Stimulated activated CD8-positive, alpha-beta memory T cell treated with anti-CD3 and anti-CD28 coated beads, Interleukin-4, amount 100 ng/mL, for 24 hours (primary cell): Measurements from ENCODE around the gene ARHGAP21.
"Not testable (repeated sequence)": the region's sequence is repeated elsewhere in the genome, so short reads cannot be mapped to it uniquely, and the experiment has no call there.

Experiments used
- DNase-seq: peaks from one replicate; pipeline ENCODE4 v3.0.0-alpha.2; 2020; ENCODE audit warnings: low read depth

The ARHGAP21 gene

DNA sequence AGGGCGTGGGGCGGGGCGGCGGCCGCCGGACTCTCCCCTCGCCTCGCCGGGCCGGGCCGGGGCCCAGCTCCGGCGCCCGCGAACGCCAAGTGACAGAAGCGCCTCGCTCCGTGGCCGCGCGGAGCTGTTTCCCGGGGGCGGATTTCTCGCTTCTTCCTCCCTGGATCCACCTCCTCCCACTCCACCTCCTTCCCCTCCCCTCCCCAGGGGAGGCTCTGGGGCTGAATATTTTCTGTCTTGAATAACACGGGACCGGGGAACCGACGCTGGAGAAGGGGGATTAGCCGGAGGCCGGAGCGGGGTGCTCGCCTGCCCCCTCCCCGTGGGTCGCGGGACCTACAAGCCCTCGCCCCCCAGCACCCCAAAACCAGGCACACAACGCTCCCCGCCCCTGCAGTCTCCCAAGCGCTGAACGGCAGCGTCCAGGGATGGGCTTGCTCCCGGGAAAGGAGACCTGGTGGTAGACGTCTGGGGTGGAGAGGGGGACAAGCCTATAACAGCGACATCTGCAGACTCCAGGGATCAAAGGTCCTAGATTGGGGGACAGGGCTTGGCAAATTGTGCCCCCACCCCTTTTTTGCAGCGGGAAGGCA is at the start of gene ARHGAP21:
ARHGAP21 (minus strand) TSS at position 100 of the 593 bp plus-strand sequence. CDS start 1,988 bp downstream, outside the sequence.
- DNase-seq, result peak; percentile 16

DNA sequence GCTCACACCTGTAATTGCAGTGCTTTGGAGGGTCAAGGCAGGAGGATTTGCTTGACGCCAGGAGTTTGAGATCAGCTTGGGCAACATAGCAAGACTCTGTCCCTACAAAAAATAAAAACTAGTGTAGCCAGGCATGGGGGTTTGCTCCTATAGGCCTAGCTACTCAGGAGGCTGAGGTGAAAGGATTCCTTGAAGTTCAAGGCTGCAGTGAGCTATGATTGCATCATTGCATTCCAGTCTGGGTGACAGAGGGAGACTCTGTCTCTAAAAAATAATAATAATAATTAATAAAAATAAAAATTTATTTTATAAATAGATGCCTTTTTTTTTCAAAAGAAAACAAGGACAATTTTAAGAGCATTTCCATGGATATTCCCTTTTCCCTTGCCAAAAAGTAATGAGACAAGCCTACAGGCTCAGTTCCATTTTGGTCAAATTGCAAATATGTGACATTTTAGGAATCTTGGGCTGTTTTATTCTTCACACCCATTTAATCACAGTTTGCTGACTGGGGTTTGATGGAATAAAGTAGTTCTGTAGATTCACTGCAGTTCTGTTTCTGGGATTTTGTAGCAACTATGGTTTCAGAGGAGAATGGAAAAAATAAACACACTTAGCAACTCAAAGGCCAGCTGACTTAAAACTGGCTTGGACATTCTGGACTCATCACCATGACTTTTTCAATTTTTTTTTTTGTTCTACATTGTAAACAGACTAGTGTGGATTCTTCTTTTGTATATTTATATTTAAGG is 48.4 kb upstream of the ARHGAP21 start:
- no peak for DNase-seq

GRCh38 chr10:24764991-24765390 is 41.3 kb upstream of the ARHGAP21 start:
- DNase-seq, result not testable (repeated sequence)

DNA sequence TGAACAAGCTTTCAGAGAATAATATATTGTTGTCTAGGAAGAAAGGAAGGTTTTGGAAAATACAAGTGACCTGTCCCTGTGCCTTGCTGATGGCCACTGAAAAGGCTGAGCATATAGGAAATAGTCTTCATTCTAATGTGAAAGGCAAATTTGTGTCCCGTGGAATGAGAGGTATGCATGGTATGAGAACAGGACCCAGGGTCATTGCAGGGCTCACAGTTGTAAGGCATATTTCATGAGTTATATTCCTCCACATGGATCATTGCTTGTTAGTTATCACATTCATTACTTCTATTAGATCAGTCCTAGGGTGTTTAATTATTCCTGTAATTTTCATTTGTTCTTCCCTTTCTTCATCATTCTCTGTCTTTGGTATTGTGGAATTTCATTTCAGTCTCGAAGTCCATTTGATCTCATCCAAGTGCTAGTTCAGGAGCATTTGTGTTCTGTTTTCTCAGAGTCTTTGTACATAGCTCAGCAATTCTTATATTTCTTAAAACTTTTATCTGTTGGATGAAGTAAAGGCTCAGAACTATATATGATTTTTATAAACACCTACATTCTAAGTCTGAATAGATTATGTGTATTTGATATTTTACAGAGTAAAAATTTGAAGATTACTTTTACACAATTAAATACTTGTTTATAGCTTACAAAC is 39.4 kb upstream of the ARHGAP21 start:
- DNase-seq, result no peak

- DNase-seq, result no peak
These were observed 38.7 kb upstream of the ARHGAP21 start for GRCh38 chr10:24762161-24762924.

GRCh38 chr10:24759672-24760071 is 36.0 kb upstream of the ARHGAP21 start:
- DNase-seq, result no peak

- DNase-seq, result not testable (repeated sequence)
These were observed 34.6 kb upstream of the ARHGAP21 start for GRCh38 chr10:24758254-24758653.

- no peak for DNase-seq
These were observed 32.6 kb upstream of the ARHGAP21 start for GRCh38 chr10:24756283-24756682.

DNA sequence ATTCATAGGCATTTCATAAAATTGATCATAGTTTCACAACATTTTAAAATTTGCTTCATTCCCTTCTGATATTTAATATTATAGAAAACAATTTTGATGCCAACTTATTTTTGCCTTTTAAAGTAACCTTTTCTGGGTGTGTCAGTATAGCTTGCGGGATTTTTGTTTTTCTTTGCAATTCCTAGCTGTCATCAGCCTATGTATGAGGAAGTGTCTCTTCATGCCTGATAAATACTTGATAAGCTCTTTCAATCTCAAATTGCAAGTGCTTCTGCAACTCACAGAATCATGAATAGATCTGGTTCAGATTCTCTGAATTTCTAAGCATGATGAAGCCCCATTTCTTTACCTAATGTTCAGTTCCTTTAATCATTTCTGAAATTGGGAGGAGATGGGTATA is 28.0 kb upstream of the ARHGAP21 start:
- DNase-seq, result no peak

GRCh38 chr10:24750695-24751094 is 27.0 kb upstream of the ARHGAP21 start:
- no peak for DNase-seq

DNA sequence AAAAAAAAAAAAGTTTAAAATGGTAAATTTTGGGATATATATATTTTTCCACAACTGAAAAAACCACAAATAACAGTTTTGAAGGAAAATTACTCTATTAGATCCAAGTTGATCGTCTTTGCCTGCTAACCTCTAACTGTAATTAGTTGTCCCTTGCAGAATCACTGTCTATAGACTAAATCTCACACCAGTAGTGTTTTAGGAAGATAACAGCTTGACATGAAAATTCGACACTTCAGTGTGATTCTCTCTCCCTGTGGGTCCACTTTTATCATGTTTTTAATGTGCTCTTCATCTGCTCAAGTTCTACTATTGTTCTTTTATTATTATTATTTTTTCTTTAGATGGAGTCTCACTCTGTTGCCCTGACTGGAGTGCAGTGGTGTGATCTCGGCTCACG is 24.5 kb upstream of the ARHGAP21 start:
- DNase-seq, result no peak

DNA sequence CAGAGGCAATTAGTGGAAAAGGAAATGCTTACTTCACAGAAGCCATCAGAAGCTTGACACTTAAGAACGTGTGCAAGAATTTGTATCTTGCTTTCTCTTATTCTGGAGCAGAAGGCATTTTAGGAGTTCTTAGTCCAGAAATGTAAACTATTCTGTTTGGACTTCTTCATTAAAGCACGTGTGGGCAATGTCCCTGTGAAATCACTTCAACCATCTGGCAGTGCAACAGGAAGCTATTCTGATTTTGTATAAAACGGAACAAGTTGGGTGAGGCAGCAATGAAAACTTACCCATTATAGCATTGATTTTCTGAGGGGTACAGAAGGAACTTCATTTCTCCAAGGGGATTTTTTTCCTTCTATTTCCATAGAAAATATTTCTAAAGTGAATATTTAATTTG is 21.3 kb upstream of the ARHGAP21 start:
- no peak for DNase-seq

- no peak for DNase-seq
These were observed 17.0 kb upstream of the ARHGAP21 start for GRCh38 chr10:24740714-24741113.

DNA sequence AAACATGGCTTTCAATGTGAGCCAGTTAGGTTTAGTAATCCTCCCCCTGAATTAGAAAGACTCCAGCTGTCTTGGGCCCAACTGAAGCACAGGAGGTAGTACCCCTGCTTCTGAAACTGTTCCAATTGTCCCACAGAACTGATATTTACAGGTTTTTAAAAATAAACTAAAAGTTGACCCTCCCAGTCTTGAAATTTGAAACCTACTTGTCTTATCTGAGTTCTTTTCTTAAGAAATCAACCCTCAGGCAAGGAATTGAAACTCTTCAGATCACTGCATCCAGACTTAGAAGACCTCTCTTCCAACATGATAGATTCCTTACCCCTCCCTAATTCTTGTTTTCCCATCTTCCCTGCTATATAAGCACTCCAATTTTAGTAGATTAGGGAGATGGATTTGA is 13.3 kb upstream of the ARHGAP21 start:
- DNase-seq, result no peak

DNA sequence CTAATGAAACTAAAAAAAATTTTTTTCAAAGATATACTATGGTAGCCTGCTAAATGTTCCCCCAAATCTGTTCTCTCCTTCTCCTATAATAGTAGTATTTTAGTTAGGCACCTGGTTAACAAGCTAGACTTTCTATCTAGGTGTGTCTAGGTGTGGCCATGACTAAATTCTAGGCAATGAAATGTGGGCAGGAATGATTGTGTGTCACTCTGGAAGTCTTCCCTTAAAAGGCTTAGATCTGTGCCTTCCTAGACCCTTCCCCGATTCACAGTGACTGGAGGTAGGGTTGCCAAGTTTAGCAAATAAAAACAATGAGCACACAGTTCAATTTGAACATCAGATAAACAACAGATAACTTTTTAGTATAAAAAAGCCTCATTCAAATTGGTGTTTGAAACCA is 8.3 kb upstream of the ARHGAP21 start:
- no peak for DNase-seq

DNA sequence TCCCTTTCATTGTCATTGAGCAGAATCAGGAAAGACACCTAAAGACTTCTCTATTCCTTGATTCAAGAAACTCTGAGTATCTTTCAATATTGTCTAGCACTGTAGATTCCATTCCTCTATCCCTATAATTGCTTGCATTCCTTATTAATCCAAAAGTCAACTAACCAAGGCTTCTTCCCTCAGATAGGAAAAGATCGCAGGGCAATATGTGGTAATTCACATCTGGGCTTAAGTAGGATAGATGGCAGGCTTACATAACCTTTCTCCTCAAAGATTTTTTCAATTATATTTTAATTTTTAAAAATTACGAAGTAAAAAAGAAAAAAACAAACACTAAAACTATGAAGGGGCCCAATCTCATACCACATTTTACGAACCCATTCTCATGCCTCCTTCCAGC is 7.1 kb upstream of the ARHGAP21 start:
- no peak for DNase-seq

GRCh38 chr10:24727786-24728185 is 4.1 kb upstream of the ARHGAP21 start:
- no peak for DNase-seq

DNA sequence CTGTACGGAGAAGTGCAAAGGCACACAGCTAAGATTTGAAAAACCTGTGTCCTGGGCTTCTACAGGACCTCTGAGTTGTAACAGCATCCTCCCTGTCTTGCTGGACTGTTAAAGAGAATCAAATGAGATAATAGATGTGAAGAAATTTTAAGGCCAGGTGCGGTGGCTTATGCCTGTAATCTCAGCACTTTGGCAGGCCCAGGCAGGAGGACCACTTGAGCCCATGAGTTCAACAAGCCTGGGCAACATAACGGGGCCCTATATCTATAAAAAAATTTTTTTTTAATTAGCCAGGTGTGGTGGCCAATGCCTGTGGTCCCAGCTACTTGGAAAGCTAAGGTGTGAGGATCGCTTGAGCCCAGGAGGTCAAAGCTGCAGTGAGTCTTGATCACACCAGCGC is 2.9 kb upstream of the ARHGAP21 start:
- DNase-seq, result no peak

- DNase-seq, result not testable (repeated sequence)
These were observed 2.3 kb upstream of the ARHGAP21 start for GRCh38 chr10:24726029-24726428.

GRCh38 chr10:24724381-24725228 is 918 bp upstream of the ARHGAP21 start:
- DNase-seq, result peak; percentile 92

DNA sequence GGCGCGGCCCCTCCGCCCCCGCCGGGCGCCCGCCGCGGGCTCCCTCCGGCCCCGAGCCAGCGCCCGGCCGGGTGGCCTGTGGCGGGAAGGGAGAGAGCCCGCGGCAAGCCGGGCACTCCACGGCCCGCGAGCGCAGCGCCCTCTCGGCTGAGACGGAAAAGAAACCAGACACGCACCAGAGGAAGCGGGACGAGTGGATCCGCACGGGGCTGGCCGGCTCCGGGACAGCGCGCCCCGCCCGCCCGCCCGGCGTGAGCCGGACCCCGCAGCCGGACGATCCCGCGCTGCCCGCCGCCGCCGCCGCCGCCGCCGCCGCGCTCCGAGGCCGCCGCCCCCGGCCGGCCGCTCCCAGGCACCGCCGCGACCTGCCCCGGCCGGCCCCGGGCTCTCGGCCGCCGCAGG is 300 bp downstream of the ARHGAP21 start:
- no peak for DNase-seq
